GM15510 (cell line): ENCODE results near the gene SPEF1.

Experiments used
- POLR2A ChIP-seq: IDR thresholded peaks from 3 replicates; pipeline ENCODE4 v1.6.1; 2011; ENCODE audit warnings: borderline replicate concordance; ENCODE audit not compliant: insufficient read length; ENCODE audit errors: extremely low read depth

Gene SPEF1

GRCh38 chr20:3784863-3785239 is 3.6 kb upstream of the SPEF1 start:
- TF ChIP-seq POLR2A = no peak

GRCh38 chr20:3784216-3784853 is 3.1 kb upstream of the SPEF1 start:
- no peak for TF ChIP-seq POLR2A

GRCh38 chr20:3783511-3784195 is 2.4 kb upstream of the SPEF1 start:
- no peak for TF ChIP-seq POLR2A

GRCh38 chr20:3783068-3783489 is 1.8 kb upstream of the SPEF1 start:
- no peak for TF ChIP-seq POLR2A

- no peak for TF ChIP-seq POLR2A
These were observed 1.3 kb upstream of the SPEF1 start for GRCh38 chr20:3782597-3782996.

- no peak for TF ChIP-seq POLR2A
These were observed 2.3 kb downstream of the SPEF1 start for GRCh38 chr20:3778976-3779375.

GRCh38 chr20:3777716-3778629 is 3.3 kb downstream of the SPEF1 start:
- no peak for TF ChIP-seq POLR2A

GRCh38 chr20:3777381-3777715 is 3.9 kb downstream of the SPEF1 start:
- TF ChIP-seq POLR2A = no peak

GRCh38 chr20:3775457-3776108 is 5.7 kb downstream of the SPEF1 start:
- no peak for TF ChIP-seq POLR2A

GRCh38 chr20:3771552-3772058 is 9.6 kb downstream of the SPEF1 start:
- no peak for TF ChIP-seq POLR2A

GRCh38 chr20:3768342-3769130 is 12.7 kb downstream of the SPEF1 start:
- TF ChIP-seq POLR2A = no peak

GRCh38 chr20:3767427-3768341 is 13.6 kb downstream of the SPEF1 start, which contains the start of gene ADISSP:
ADISSP (minus strand) TSS chr20:3767753; CDS start chr20:3760100, 7,653 bp downstream.
- peak; percentile 69 for TF ChIP-seq POLR2A

GRCh38 chr20:3767110-3767426 is 14.2 kb downstream of the SPEF1 start:
- TF ChIP-seq POLR2A = no peak
